MCF 10A (cell line): ENCODE measurements around the gene HOXA3. TPM values are rescaled to one million over a fixed set of nuclear protein-coding genes. Genes with fewer than 3 reads are reported as not detected.

Source experiments
- BruUV-seq: library from RNA; stranded (reverse); fragments of 400-500 nt; replicated peaks from 2 replicates; lab custom pipeline; 2021; lab: Mats Ljungman, UMichigan
- CTCF ChIA-PET: fragments of 300-600 bp; sonication (Branson Sonifier 250); formaldehyde crosslinking; extraction: SDS; loops from one replicate; lab custom pipeline; 2021; ENCODE audit warnings: antibody characterized with exemption, inconsistent platforms; lab: Yijun Ruan, JAX
- POLR2A ChIA-PET: fragments of 300-600, 350-650 bp; sonication (Branson Sonifier 250); formaldehyde crosslinking; extraction: SDS; loops from one replicate; lab custom pipeline; 2020; ENCODE audit warnings: antibody characterized with exemption, inconsistent platforms; lab: Yijun Ruan, JAX
- DNase-seq: peaks from one replicate; pipeline ENCODE4 v3.0.0-alpha.2; 2018; ENCODE audit not compliant: unreplicated experiment
- H3K27ac Mint-ChIP-seq: one replicate; pipeline ENCODE4 v1.8.0; 2022; ENCODE audit warnings: mild to moderate bottlenecking, low read depth, mixed read lengths; ENCODE audit not compliant: unreplicated experiment
- H3K27me3 Mint-ChIP-seq: one replicate; pipeline ENCODE4 v1.8.0; 2022; ENCODE audit warnings: mixed read lengths; ENCODE audit not compliant: insufficient read depth, unreplicated experiment
- H3K36me3 Mint-ChIP-seq: one replicate; pipeline ENCODE4 v1.8.0; 2022; ENCODE audit warnings: mild to moderate bottlenecking, moderate library complexity, mixed read lengths; ENCODE audit not compliant: insufficient read depth, unreplicated experiment
- H3K4me1 Mint-ChIP-seq: one replicate; pipeline ENCODE4 v1.8.0; 2022; ENCODE audit warnings: mixed read lengths; ENCODE audit not compliant: insufficient read depth, unreplicated experiment
- H3K4me3 Mint-ChIP-seq: one replicate; pipeline ENCODE4 v1.8.0; 2022; ENCODE audit warnings: mild to moderate bottlenecking, moderate library complexity, mixed read lengths; ENCODE audit not compliant: unreplicated experiment
- H3K9me3 Mint-ChIP-seq: one replicate; pipeline ENCODE4 v1.8.0; 2022; ENCODE audit warnings: mixed read lengths; ENCODE audit not compliant: unreplicated experiment
- intact Hi-C: fragments of 100-400 bp; cut with micrococcal nuclease; formaldehyde crosslinking; loops from 2 replicates; pipeline ENCODE4 v1.14.1; 2022
- total RNA-seq: library from RNA; stranded (reverse); gene quantifications from 2 replicates; pipeline ENCODE4 v1.2.3, GENCODE V29; 2022
- TF ChIP-seq, protein P1 (sequence below): fragments of 200-600 bp; IDR thresholded peaks from one replicate; pipeline ENCODE4 v1.8.0; 2022; ENCODE audit warnings: antibody characterized with exemption, mild to moderate bottlenecking; ENCODE audit not compliant: unreplicated experiment

HOXA3 gene
- total RNA-seq, 1 experiment from 2014 or later = 8.2 TPM

DNA sequence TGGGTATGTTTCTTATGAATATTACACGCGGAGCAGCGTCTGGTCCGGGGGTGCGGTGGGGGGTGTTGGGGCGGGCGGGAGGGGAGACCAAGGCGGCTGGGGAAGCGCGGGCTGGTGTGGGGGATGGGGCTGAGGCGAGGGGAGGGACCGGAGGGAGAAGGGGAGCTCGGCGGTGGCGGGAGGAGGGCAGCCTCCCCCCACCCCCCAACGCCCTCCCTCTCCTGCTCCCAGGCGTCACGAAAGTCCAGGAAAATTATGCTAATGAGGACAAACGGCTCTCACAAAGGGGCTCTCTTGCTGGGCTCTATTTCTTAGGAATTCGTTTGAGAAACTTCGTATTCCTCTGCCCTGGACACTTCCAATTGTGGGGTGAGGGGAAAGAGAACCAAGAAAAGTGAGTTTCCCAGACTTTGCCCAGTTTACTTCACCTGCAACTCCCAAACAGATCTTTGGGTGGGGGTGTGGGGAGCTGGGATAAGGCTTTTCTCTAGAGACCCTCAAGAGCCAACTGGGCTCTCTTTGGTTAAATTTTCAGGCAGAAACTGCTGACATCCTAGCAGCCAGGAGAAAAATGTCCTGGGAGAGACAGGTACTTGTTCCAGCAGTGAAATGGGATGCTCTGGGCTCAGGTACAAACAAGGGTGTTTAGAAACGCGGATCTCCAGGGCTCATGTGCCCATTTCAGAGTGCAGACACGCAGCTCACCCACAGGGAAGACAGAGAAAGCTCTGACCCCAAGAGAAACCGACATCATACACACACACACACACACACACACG lies 38.2 kb downstream of the HOXA3 start:
- DNase-seq = peak; percentile 84
- Mint-ChIP-seq H3K27me3 (no peaks in the 10 kb centered on the region), H3K9me3 (no peaks in the 10 kb centered on the region), H3K4me3 (peak overlapping the region; percentile 80), H3K36me3 (peaks cover 21% of the 10 kb centered on the region), H3K4me1 (peaks cover 26% of the 10 kb centered on the region), H3K27ac (peak overlapping the region; percentile 90)
- no TSS peak for BruUV-seq
- intact Hi-C loops = no loop called here
- TF ChIP-seq, protein P1, sequence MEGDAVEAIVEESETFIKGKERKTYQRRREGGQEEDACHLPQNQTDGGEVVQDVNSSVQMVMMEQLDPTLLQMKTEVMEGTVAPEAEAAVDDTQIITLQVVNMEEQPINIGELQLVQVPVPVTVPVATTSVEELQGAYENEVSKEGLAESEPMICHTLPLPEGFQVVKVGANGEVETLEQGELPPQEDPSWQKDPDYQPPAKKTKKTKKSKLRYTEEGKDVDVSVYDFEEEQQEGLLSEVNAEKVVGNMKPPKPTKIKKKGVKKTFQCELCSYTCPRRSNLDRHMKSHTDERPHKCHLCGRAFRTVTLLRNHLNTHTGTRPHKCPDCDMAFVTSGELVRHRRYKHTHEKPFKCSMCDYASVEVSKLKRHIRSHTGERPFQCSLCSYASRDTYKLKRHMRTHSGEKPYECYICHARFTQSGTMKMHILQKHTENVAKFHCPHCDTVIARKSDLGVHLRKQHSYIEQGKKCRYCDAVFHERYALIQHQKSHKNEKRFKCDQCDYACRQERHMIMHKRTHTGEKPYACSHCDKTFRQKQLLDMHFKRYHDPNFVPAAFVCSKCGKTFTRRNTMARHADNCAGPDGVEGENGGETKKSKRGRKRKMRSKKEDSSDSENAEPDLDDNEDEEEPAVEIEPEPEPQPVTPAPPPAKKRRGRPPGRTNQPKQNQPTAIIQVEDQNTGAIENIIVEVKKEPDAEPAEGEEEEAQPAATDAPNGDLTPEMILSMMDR = no peak
- ChIA-PET CTCF (interaction anchor here (0.6 to 3.6 kb wide), 9 partner anchors 9 to 663 kb away, joined by 3 to 24 read pairs (median 4); partner anchors contain the start of genes HOXA4 and HOXA5), POLR2A (interaction anchor here (0.6 to 15.3 kb wide), 20 partner anchors 6 to 915 kb away, joined by 3 to 485 read pairs (median 6); partner anchors contain the start of genes CBX3, HOXA1, HOXA5 and HOXA6)

DNA sequence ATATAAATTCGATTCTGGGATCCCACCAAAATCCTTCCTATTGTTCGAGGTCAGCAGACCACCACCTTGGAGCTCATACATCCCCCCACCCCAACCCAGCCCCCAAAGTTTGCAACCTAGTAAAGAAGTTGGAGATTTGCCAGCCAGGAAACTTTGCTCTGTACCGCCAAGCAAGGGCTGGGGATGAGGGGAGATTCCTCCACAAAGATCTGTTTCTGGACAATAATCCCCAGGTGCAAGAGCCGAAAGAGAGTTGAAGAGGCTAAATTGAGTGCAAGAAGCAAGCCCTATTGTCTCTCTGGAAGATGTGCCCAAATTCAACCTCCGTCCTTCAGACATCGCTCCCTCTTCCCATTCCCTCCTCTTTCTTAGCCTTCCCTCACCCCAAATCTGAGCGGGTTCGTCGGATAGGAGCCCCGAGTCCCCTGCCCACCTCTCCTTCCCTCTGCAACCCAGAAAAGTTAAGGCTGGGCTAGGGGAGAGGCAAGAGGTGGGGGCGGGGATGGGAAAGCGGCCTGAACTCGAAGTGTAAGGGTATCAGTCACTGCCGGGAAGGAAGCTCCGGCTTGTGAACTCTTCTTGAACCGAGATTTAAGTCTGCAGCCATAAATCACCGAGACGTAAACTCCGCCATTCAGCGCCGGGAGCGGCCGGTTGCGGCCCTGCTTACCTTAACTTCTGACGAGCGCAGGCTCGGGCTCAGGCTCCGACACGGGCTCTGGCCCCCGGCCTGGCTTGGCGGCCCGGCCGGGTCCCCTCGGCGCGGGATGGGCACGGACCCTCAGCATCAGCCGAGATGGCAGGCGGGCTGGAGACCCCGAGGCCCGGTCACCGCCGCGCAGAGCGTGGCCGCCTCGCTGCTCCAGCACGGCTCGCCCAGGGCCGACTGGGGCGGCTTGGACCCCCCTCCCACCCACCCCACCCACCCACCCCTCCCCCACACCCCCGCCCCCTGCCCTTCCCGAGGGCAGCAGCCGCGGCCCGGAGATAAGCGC lies 39.1 kb downstream of the HOXA3 start:
- peaks cover 25% of the 10 kb centered on the region for H3K4me1 Mint-ChIP-seq
- H3K36me3 Mint-ChIP-seq = peaks cover 20% of the 10 kb centered on the region
- ChIA-PET CTCF (interaction anchor here (0.6 to 2.0 kb wide), 6 partner anchors 14 to 1172 kb away, joined by 3 to 6 read pairs (median 4); no protein-coding TSS in a partner anchor), POLR2A (interaction anchor here (0.6 to 15.3 kb wide), 18 partner anchors 8 to 914 kb away, joined by 3 to 485 read pairs (median 6); partner anchors contain the start of genes HOXA1, HOXA5 and SKAP2)
- no peaks in the 10 kb centered on the region for H3K9me3 Mint-ChIP-seq
- peak; percentile 93 for DNase-seq
- no TSS peak for BruUV-seq
- H3K27me3 Mint-ChIP-seq = no peaks in the 10 kb centered on the region
- H3K4me3 Mint-ChIP-seq = peak overlapping the region; percentile 80
- intact Hi-C loops = no loop called here
- peak overlapping the region; percentile 90 for H3K27ac Mint-ChIP-seq
- TF ChIP-seq, protein P1 = no peak

DNA sequence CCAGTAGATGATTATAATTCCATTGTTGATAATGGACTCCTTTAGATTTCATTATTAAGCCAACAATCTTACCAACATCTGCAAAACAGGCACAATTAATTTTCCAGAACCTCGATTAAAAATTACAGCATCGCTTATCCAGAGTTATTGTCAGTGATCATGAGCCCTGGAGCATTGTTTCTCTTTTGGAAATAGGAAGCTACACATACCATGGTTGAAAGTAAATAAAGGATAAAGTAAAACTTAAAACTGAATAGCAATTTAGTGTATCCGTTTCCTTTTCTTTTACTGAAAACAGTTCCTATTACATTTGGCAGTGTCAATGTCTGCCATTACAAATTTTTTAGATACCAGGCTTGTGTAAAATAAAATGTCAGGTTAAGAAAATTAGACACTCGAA lies 40.0 kb downstream of the HOXA3 start:
- DNase-seq = no peak
- BruUV-seq = no TSS peak
- H3K36me3 Mint-ChIP-seq = peaks cover 29% of the 10 kb centered on the region
- intact Hi-C loops = no loop called here
- TF ChIP-seq, protein P1 = no peak
- ChIA-PET CTCF (interaction anchor here (0.6 to 1.5 kb wide), 5 partner anchors 13 to 1171 kb away, joined by 3 to 6 read pairs (median 4); no protein-coding TSS in a partner anchor), POLR2A (interaction anchor here (0.8 to 15.3 kb wide), 12 partner anchors 8 to 914 kb away, joined by 3 to 485 read pairs (median 8); partner anchors contain the start of genes HOXA1, HOXA5 and SKAP2)
- no peaks in the 10 kb centered on the region for H3K9me3 Mint-ChIP-seq
- peaks cover 30% of the 10 kb centered on the region for H3K4me1 Mint-ChIP-seq
- peak overlapping the region; percentile 80 for H3K4me3 Mint-ChIP-seq
- H3K27me3 Mint-ChIP-seq = no peaks in the 10 kb centered on the region
- H3K27ac Mint-ChIP-seq = peak overlapping the region; percentile 90
